Chondrocyte (in vitro differentiated cells): ENCODE measurements around the gene RNFT1. TPM values are rescaled to one million over a fixed set of nuclear protein-coding genes. Genes with fewer than 3 reads are reported as not detected.
"Not testable (repeated sequence)": the region's sequence is repeated elsewhere in the genome, so short reads cannot be mapped to it uniquely, and the experiment has no call there.

Experiments
- DNase-seq: peaks from one replicate; pipeline ENCODE4 v3.0.0; 2021; ENCODE audit warnings: mixed read lengths, low spot score
- H3K27ac Mint-ChIP-seq: one replicate; pipeline ENCODE4 v1.8.0; 2021; ENCODE audit warnings: mild to moderate bottlenecking, moderate library complexity, mixed read lengths; ENCODE audit not compliant: unreplicated experiment
- H3K27me3 Mint-ChIP-seq: 2 replicates; pipeline ENCODE4 v1.8.0; 2021; ENCODE audit warnings: low read depth, mixed read lengths
- H3K36me3 Mint-ChIP-seq: 2 replicates; pipeline ENCODE4 v1.8.0; 2021; ENCODE audit warnings: low read depth, mixed read lengths
- H3K4me1 Mint-ChIP-seq: 2 replicates; pipeline ENCODE4 v1.8.0; 2021; ENCODE audit warnings: low read depth, mild to moderate bottlenecking, mixed read lengths
- H3K4me3 Mint-ChIP-seq: one replicate; pipeline ENCODE4 v1.8.0; 2021; ENCODE audit warnings: mild to moderate bottlenecking, moderate library complexity, mixed read lengths; ENCODE audit not compliant: unreplicated experiment
- H3K9me3 Mint-ChIP-seq: 2 replicates; pipeline ENCODE4 v1.8.0; 2021; ENCODE audit warnings: low read depth, mixed read lengths
- total RNA-seq: library from RNA; stranded (reverse); gene quantifications from 3 replicates; pipeline ENCODE4 v1.2.1, GENCODE V29; 2021
- TF ChIP-seq, protein P1 (sequence below): fragments of 200-600 bp; sonication (generic); IDR thresholded peaks from 2 replicates; pipeline ENCODE4 v1.5.0; 2021; ENCODE audit warnings: antibody characterized with exemption, mild to moderate bottlenecking, moderate library complexity

Gene RNFT1
- total RNA-seq, 1 donor from 2014 or later: 21.4 TPM

DNA sequence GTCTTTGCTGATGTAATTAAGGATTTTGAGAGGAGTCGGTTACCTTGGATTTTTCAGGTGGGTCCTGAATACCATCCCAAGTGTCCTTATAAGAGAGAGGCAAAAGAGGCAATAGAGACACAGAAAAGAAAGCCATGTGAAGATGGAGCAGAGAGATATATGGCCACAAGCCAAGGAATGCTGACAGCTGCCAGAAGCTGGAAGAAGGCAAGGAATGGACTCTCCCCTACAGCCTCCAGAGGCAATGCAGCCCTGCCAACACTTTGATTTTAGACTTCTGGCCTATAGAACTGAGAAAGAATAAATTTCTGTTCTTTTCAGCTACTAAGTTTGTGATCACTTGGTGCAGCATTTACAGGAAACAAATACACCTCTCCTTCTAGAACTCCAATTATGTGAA, 8.2 kb upstream of the RNFT1 start:
- Mint-ChIP-seq H3K4me3 (no peak overlapping the region), H3K36me3 (no peaks in the 10 kb centered on the region), H3K4me1 (no peaks in the 10 kb centered on the region), H3K27me3 (no peaks in the 10 kb centered on the region), H3K9me3 (no peaks in the 10 kb centered on the region), H3K27ac (no peak overlapping the region)
- DNase-seq: no peak
- TF ChIP-seq, protein P1, sequence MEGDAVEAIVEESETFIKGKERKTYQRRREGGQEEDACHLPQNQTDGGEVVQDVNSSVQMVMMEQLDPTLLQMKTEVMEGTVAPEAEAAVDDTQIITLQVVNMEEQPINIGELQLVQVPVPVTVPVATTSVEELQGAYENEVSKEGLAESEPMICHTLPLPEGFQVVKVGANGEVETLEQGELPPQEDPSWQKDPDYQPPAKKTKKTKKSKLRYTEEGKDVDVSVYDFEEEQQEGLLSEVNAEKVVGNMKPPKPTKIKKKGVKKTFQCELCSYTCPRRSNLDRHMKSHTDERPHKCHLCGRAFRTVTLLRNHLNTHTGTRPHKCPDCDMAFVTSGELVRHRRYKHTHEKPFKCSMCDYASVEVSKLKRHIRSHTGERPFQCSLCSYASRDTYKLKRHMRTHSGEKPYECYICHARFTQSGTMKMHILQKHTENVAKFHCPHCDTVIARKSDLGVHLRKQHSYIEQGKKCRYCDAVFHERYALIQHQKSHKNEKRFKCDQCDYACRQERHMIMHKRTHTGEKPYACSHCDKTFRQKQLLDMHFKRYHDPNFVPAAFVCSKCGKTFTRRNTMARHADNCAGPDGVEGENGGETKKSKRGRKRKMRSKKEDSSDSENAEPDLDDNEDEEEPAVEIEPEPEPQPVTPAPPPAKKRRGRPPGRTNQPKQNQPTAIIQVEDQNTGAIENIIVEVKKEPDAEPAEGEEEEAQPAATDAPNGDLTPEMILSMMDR: no peak

DNA sequence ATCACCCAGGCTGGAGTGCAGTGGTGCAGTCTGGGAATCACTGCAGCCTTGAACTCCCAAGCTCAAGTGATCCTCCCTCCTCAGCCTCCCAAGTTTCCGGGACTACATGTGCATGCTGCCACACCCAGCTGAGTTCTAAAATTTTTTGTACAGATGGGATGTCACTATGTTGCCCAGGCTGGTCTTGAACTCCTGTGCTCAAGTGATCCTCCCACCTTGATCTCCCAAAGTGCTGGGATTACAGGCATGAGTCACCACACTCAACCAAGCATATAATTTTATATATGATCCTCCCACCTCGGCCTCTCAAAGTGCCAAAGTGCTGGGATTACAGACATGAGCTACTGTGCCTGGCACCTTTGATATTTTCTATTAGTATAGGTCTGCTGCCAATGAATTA, 7.2 kb upstream of the RNFT1 start:
- DNase-seq, H3K9me3 Mint-ChIP-seq, H3K27ac Mint-ChIP-seq, H3K4me1 Mint-ChIP-seq, H3K4me3 Mint-ChIP-seq, H3K27me3 Mint-ChIP-seq, H3K36me3 Mint-ChIP-seq: not testable (repeated sequence)

DNA sequence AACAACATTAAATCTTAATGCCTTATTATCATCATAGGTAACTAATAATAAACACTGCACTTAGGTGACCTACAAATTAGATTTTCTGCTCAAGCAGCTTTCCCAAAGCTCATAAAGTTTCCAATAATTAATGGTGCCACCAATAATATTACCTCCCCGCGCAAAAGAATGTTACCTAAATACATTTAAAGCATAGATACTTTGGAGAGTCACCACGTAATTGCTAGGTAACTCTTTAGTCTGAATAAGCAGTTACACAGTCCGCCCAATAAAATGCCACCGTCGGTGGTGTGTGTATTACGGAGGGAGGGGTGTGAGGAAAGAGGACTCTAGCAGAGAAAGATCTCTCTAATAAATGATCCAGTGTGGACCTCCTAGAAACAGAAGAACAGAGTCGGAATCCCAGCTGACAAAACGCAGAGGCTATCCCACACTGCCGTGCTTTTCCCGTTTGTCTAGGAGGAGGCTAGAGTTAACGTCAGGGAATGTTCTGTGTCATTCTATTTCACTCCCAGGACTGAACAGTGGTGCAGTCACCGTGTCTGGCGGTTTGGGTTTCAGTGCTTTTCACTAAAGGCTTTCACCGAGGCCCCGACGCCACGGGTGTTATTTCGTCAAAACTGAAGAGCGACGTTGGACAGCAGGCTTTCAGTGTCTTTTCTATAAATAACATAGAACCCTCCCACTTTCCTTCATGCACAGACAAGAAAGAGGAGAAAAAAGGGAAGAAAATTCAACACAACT, 630 bp downstream of the RNFT1 start:
- no peaks in the 10 kb centered on the region for H3K27me3 Mint-ChIP-seq
- H3K4me1 Mint-ChIP-seq: peaks cover 23% of the 10 kb centered on the region
- peak overlapping the region; percentile 78 for H3K4me3 Mint-ChIP-seq
- peak overlapping the region; percentile 94 for H3K27ac Mint-ChIP-seq
- no peak for DNase-seq
- H3K36me3 Mint-ChIP-seq: peaks cover 7% of the 10 kb centered on the region
- TF ChIP-seq, protein P1: no peak
- no peaks in the 10 kb centered on the region for H3K9me3 Mint-ChIP-seq

DNA sequence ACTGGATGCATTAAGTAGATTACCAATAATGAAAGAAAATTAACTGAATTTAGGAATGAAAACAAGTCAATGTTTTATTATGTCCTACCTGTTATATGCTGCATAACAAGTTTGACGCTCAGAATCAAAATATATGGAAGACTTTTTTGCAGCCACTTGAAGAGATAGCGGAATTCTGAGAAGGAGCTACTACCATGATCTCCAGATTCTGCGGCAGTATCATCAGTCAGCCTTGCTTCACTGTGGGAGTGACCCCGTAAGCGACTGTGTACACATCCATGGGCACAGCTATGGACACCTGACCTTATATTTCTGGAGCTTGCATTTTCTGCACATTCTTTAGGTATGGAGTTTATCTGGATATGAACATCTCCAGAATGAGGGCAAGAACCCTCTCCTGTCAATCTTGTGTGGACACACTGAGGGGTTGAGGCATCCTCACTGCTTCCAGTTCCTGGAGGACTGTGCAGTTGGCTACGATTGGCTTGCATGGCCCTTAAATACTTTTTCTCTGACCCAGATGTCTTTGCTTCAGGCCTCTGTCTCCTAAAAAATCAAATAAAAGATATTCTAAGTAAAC, 1.7 kb downstream of the RNFT1 start:
- TF ChIP-seq, protein P1: no peak
- Mint-ChIP-seq H3K4me3 (peak overlapping the region; percentile 78), H3K9me3 (no peaks in the 10 kb centered on the region), H3K27me3 (no peaks in the 10 kb centered on the region), H3K36me3 (peaks cover 12% of the 10 kb centered on the region), H3K4me1 (peaks cover 23% of the 10 kb centered on the region), H3K27ac (peak overlapping the region; percentile 94)
- no peak for DNase-seq

DNA sequence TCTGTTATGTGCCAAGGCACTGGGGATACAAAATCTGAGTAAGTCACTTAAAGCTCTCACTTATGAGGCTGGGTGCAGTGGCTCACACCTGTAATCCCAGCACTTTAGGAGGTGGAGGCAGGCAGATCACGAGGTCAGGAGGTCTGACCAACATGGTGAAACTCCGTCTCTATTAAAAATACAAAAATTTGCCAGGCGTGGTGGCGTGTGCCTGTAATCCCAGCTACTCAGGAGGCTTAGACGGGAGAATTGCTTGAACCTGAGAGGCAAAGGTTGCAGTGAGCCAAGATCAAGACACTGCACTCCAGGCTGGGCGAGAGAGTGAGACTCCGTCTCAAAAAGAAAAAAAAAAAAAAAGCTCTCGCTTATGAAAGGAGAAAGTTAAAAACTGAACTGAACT, 5.0 kb downstream of the RNFT1 start:
- not testable (repeated sequence) for DNase-seq, H3K27me3 Mint-ChIP-seq, H3K27ac Mint-ChIP-seq, H3K4me3 Mint-ChIP-seq, H3K9me3 Mint-ChIP-seq
- H3K4me1 Mint-ChIP-seq: peaks cover 18% of the 10 kb centered on the region
- H3K36me3 Mint-ChIP-seq: peaks cover 21% of the 10 kb centered on the region

DNA sequence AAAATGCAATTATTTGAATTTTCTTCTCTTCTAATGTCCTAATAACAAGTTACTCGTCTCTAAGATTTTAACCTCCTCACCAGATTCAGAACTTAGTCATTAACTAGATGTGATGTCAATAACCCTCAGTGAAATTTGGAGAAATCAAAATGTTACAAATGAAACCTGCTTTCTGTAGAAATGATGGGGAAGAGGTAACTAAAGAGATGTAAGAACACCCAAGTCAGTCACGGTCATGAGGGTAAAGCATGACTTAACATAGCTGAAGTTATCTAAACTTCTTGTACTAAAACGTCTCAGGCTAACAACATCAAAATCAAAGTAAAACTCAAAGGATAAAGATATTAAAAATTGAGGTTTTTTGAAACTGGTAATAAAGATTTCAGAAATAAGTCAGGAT, 9.7 kb downstream of the RNFT1 start:
- Mint-ChIP-seq H3K27ac (no peak overlapping the region), H3K4me1 (no peaks in the 10 kb centered on the region), H3K9me3 (no peaks in the 10 kb centered on the region), H3K36me3 (peaks cover 23% of the 10 kb centered on the region), H3K27me3 (no peaks in the 10 kb centered on the region), H3K4me3 (no peak overlapping the region)
- DNase-seq: no peak
- TF ChIP-seq, protein P1: no peak
